Measurements from ENCODE around the gene SLC16A4.

SLC16A4 gene

GRCh38 chr1:110430366-110430765 is 39.5 kb upstream of the SLC16A4 start:
- Histone ChIP-seq H3K4me1 (ENCODE audit: low read depth, poor library complexity, severe bottlenecking) (peaks cover 6% of the 10 kb centered on the region), H2AFZ (ENCODE audit: low read depth) (no peak overlapping the region), H3K27me3 (ENCODE audit: insufficient read depth, low read depth) (no peaks in the 10 kb centered on the region), H4K20me1 (ENCODE audit: insufficient read depth) (no peaks in the 10 kb centered on the region), H3K27ac (no peak overlapping the region), H3K36me3 (ENCODE audit: insufficient read depth) (no peaks in the 10 kb centered on the region), H3K9ac (no peak overlapping the region), H3K4me3 (IDR thresholded peaks at IDR 0.05; ENCODE audit: insufficient read depth, low read depth, low read length) (no peak overlapping the region), H3K4me2 (no peak overlapping the region), H3K79me2 (ENCODE audit: insufficient read depth, low read depth) (no peaks in the 10 kb centered on the region)
- TF ChIP-seq, protein P1, sequence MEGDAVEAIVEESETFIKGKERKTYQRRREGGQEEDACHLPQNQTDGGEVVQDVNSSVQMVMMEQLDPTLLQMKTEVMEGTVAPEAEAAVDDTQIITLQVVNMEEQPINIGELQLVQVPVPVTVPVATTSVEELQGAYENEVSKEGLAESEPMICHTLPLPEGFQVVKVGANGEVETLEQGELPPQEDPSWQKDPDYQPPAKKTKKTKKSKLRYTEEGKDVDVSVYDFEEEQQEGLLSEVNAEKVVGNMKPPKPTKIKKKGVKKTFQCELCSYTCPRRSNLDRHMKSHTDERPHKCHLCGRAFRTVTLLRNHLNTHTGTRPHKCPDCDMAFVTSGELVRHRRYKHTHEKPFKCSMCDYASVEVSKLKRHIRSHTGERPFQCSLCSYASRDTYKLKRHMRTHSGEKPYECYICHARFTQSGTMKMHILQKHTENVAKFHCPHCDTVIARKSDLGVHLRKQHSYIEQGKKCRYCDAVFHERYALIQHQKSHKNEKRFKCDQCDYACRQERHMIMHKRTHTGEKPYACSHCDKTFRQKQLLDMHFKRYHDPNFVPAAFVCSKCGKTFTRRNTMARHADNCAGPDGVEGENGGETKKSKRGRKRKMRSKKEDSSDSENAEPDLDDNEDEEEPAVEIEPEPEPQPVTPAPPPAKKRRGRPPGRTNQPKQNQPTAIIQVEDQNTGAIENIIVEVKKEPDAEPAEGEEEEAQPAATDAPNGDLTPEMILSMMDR (conservative IDR thresholded peaks at IDR 0.05; ENCODE audit: low read depth, low read length): no peak

GRCh38 chr1:110428946-110429345 is 38.1 kb upstream of the SLC16A4 start:
- H3K4me2 ChIP-seq: no peak overlapping the region
- no peaks in the 10 kb centered on the region for H3K36me3 ChIP-seq (ENCODE audit: insufficient read depth)
- TF ChIP-seq, protein P1 (conservative IDR thresholded peaks at IDR 0.05; ENCODE audit: low read depth, low read length): no peak
- H3K79me2 ChIP-seq (ENCODE audit: insufficient read depth, low read depth): no peaks in the 10 kb centered on the region
- no peak overlapping the region for H3K4me3 ChIP-seq (IDR thresholded peaks at IDR 0.05; ENCODE audit: insufficient read depth, low read depth, low read length)
- no peak overlapping the region for H3K27ac ChIP-seq
- H3K27me3 ChIP-seq (ENCODE audit: insufficient read depth, low read depth): no peaks in the 10 kb centered on the region
- no peak overlapping the region for H2AFZ ChIP-seq (ENCODE audit: low read depth)
- no peaks in the 10 kb centered on the region for H4K20me1 ChIP-seq (ENCODE audit: insufficient read depth)
- H3K4me1 ChIP-seq (ENCODE audit: low read depth, poor library complexity, severe bottlenecking): peaks cover 4% of the 10 kb centered on the region
- H3K9ac ChIP-seq: no peak overlapping the region

DNA sequence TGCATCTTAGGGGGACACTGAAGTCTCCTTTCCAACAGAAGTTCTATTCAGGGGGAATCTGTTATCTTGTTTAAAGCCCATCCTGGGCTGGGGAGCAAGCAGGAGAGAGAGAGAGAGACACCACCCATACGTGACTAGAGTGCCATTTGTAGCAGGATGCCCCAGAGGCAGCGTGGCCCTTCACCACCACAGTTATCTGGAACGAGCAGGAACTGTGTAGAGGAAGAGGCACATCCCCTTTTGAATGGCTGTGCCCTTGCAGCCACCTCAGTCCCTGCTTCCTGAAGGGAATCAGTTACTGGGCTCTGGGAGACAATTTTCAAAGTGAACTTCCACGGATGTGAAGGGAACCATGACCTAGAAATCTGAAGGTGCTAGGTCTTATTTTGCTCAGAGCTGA is 36.0 kb upstream of the SLC16A4 start:
- TF ChIP-seq, protein P1 (conservative IDR thresholded peaks at IDR 0.05; ENCODE audit: low read depth, low read length): no peak
- Histone ChIP-seq H3K9ac (no peak overlapping the region), H3K36me3 (ENCODE audit: insufficient read depth) (no peaks in the 10 kb centered on the region), H3K4me3 (IDR thresholded peaks at IDR 0.05; ENCODE audit: insufficient read depth, low read depth, low read length) (no peak overlapping the region), H3K4me2 (no peak overlapping the region), H3K27ac (no peak overlapping the region), H4K20me1 (ENCODE audit: insufficient read depth) (no peaks in the 10 kb centered on the region), H2AFZ (ENCODE audit: low read depth) (no peak overlapping the region), H3K4me1 (ENCODE audit: low read depth, poor library complexity, severe bottlenecking) (no peaks in the 10 kb centered on the region), H3K79me2 (ENCODE audit: insufficient read depth, low read depth) (no peaks in the 10 kb centered on the region), H3K27me3 (ENCODE audit: insufficient read depth, low read depth) (no peaks in the 10 kb centered on the region)

DNA sequence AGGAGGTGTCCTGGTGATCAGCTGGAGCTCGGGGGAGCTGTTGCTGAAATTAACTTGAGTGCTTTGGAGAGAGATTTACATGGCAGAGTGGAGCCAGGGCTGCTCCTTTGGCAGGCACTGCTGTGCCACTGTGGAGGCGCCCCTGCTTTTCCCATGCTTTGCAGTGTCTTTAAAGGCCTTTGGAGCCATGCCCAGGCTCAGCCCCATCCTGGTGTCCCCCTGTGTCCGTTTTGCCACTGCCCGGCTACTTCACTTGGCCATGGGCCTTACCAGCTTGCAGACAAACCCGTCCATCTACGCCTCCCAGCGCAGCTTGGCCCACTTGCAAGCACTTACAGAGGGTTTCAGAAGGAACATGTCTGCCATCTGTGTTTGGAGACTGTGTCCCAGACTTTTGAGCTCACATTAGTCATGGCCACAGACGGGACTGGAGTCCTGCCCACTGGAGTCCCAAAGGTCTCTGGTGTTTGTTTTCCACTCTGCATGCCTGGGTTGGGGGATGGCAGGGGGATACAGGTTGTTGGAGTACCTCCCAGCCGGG is 34.9 kb upstream of the SLC16A4 start:
- Histone ChIP-seq H4K20me1 (ENCODE audit: insufficient read depth) (no peaks in the 10 kb centered on the region), H3K4me3 (IDR thresholded peaks at IDR 0.05; ENCODE audit: insufficient read depth, low read depth, low read length) (no peak overlapping the region), H3K4me2 (no peak overlapping the region), H3K79me2 (ENCODE audit: insufficient read depth, low read depth) (no peaks in the 10 kb centered on the region), H3K4me1 (ENCODE audit: low read depth, poor library complexity, severe bottlenecking) (no peaks in the 10 kb centered on the region), H3K27me3 (ENCODE audit: insufficient read depth, low read depth) (no peaks in the 10 kb centered on the region), H3K9ac (no peak overlapping the region), H3K36me3 (ENCODE audit: insufficient read depth) (no peaks in the 10 kb centered on the region), H2AFZ (ENCODE audit: low read depth) (no peak overlapping the region), H3K27ac (no peak overlapping the region)
- TF ChIP-seq, protein P1 (conservative IDR thresholded peaks at IDR 0.05; ENCODE audit: low read depth, low read length): no peak
